Adrenal gland (tissue), 12 donors: ENCODE measurements around the gene MAN1A1. TPM values are rescaled to one million over a fixed set of nuclear protein-coding genes. Genes with fewer than 3 reads are reported as not detected.

ENCODE experiments used
- DNase-seq, 7 donors: peaks; one replicate each; pipeline ENCODE4 v3.0.0-alpha.2; 2019 to 2020
- H3K27ac ChIP-seq, 5 donors: fragments of 200-600 bp; sonication (generic) in 4 of 5; 1 replicate in 3 of 5; 2 replicates in 2 of 5; pipeline versions ENCODE4 v1.5.1 to v1.8.0; 2016 to 2020; ENCODE audit warnings: mild to moderate bottlenecking in 1 of 5
- H3K27me3 ChIP-seq: fragments of 200-600 bp; 2 replicates; pipeline ENCODE4 v1.8.0; 2021
- H3K36me3 ChIP-seq, 2 donors: fragments of 200-600 bp; replicated peaks in 1 of 2; 1 replicate in 1 of 2; 2 replicates in 1 of 2; pipeline versions ENCODE4 v1.5.1 to v1.8.0; 2018 to 2022
- H3K4me1 ChIP-seq, 2 donors: fragments of 200-600 bp; replicated peaks in 1 of 2; 1 replicate in 1 of 2; 2 replicates in 1 of 2; pipeline versions ENCODE4 v1.5.1 to v1.8.0; 2018 to 2021
- H3K4me3 ChIP-seq, 4 donors: fragments of 200-600 bp; sonication (generic) in 3 of 4; one replicate each; pipeline ENCODE4 v1.5.1; 2016 to 2018
- H3K9me3 ChIP-seq, 3 donors: fragments of 200-600 bp; sonication (generic) in 1 of 3; replicated peaks in 1 of 3; 1 replicate in 2 of 3; 2 replicates in 1 of 3; pipeline versions ENCODE4 v1.5.1 to v1.8.0; 2016 to 2021
- POLR2A ChIP-seq, 2 donors: fragments of 450-650 bp; IDR thresholded peaks; one replicate each; pipeline ENCODE4 v1.6.1; 2017; ENCODE audit warnings: antibody characterized with exemption in 2 of 2, mild to moderate bottlenecking in 2 of 2, moderate library complexity in 1 of 2
- WGBS, 4 donors: extraction: QIAGEN DNeasy Blood & Tissue Kit in 2 of 4; methylation state at CpG; one replicate each; pipeline versions ENCODE4 v1.1.5 to v1.1.7; 2013 to 2017; 5-methylcytosine and 5-hydroxymethylcytosine counted together
- intact Hi-C, 2 donors: fragments of 100-400 bp; cut with DNase I; formaldehyde crosslinking; loops; one replicate each; pipeline versions ENCODE4 v1.14.1 to v1.15.0; 2022 to 2023
- polyA plus RNA-seq, 3 donors: library from polyadenylated mRNA; stranded (reverse); fragments of 200-250 nt in 2 of 3; fragments of 350-450 nt in 1 of 3; fragmentation: Illumina TruSeq in 1 of 3; extraction: RNeasy Lipid Tissue Mini Kit (QIAGEN cat#74804) in 1 of 3; gene quantifications; one replicate each; pipeline ENCODE4 v1.2.3, GENCODE V29; 2013 to 2014
- total RNA-seq, 9 donors: library from RNA; depleted of rRNA in 4 of 9; stranded (reverse); fragments of >200 nt in 4 of 9; fragments of 120-200 nt in 1 of 9; fragmentation: NEBNext Ultra II Directional in 1 of 9; extraction: Animal tissue kit (Norgen Biotek cat#: 25700) in 1 of 9; gene quantifications; one replicate each; pipeline versions ENCODE4 v1.1.0 to v1.2.4, GENCODE V29; 2013 to 2023
- TF ChIP-seq, protein P1 (sequence below), 6 experiments: fragments of 450-650 bp in 4 of 6; fragments of 200-600 bp in 2 of 6; sonication (generic) in 1 of 6; IDR thresholded peaks; 1 replicate in 5 of 6; 2 replicates in 1 of 6; pipeline versions ENCODE4 v1.5.1 to v1.8.0; 2016 to 2021; ENCODE audit warnings: antibody characterized with exemption in 6 of 6, mild to moderate bottlenecking in 2 of 6, moderate library complexity in 1 of 6
- donor health status: healthy with polysubstance abuse.
- donor health status: Bipolar disorder and iron deficiency.
- donor health status: DM: yes; HTN: yes; CAD: no.
- donor health status: DM: no; HTN: no; CAD: no.
- donor health status: DM: no; HTN: no; CAD: no.
- donor health status: DM: yes; HTN: yes; CAD: no.

MAN1A1 gene
- total and polyA plus RNA-seq, 12 donors = 11.1 to 178 (median 108) TPM

- Histone ChIP-seq H3K4me1 (peaks cover 6 to 13% of the 10 kb centered on the region in 2 donors), H3K36me3 (no peaks in the 10 kb centered on the region), H3K9me3 (no peaks in the 10 kb centered on the region), H3K27ac (no peak overlapping the region), H3K27me3 (no peaks in the 10 kb centered on the region), H3K4me3 (no peak overlapping the region)
- TF ChIP-seq, protein P1, sequence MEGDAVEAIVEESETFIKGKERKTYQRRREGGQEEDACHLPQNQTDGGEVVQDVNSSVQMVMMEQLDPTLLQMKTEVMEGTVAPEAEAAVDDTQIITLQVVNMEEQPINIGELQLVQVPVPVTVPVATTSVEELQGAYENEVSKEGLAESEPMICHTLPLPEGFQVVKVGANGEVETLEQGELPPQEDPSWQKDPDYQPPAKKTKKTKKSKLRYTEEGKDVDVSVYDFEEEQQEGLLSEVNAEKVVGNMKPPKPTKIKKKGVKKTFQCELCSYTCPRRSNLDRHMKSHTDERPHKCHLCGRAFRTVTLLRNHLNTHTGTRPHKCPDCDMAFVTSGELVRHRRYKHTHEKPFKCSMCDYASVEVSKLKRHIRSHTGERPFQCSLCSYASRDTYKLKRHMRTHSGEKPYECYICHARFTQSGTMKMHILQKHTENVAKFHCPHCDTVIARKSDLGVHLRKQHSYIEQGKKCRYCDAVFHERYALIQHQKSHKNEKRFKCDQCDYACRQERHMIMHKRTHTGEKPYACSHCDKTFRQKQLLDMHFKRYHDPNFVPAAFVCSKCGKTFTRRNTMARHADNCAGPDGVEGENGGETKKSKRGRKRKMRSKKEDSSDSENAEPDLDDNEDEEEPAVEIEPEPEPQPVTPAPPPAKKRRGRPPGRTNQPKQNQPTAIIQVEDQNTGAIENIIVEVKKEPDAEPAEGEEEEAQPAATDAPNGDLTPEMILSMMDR (IDR thresholded peaks at IDR 0.05) = no peak
- TF ChIP-seq POLR2A (IDR thresholded peaks at IDR 0.05) = no peak
- WGBS, 4 donors = 83 to 89% (median 87%) methylated on average over 2 of the region's 2 CpGs
- intact Hi-C loops = no loop called here
- no peak for DNase-seq
Observed at GRCh38 chr6:119134752-119135151, 214.8 kb downstream of the MAN1A1 start.

DNA sequence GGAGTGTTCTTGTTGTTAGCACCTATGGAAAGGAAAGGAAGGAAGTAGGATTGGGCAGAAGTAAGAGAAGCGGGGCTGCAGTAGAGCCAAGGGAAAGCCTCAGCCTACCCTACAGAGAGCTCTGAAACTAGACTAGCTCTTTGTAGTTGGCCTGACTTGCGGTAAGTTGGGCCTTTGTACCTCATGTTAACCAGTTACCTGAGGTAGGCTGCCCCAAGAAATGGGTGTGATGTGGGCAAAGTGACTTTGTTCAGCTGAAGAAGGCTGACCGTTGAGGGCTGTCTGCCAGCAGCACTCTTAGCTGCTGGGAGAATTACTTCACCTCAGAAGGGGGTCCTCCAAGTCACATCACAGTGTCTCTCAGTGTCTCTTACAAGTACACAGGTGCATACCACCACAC lies 216.2 kb downstream of the MAN1A1 start:
- 91 to 97% (median 95%) methylated on average over 3 of the region's 3 CpGs for WGBS, 4 donors
- Histone ChIP-seq H3K27ac (no peak overlapping the region), H3K27me3 (no peaks in the 10 kb centered on the region), H3K36me3 (no peaks in the 10 kb centered on the region), H3K4me3 (no peak overlapping the region), H3K4me1 (peaks cover 9 to 16% of the 10 kb centered on the region in 2 donors), H3K9me3 (no peaks in the 10 kb centered on the region)
- intact Hi-C loops = no loop called here
- TF ChIP-seq, protein P1 (IDR thresholded peaks at IDR 0.05) = no peak
- no peak for TF ChIP-seq POLR2A (IDR thresholded peaks at IDR 0.05)
- DNase-seq = no peak

- no peak for TF ChIP-seq POLR2A (IDR thresholded peaks at IDR 0.05)
- TF ChIP-seq, protein P1 (IDR thresholded peaks at IDR 0.05) = no peak
- H3K9me3 ChIP-seq = no peaks in the 10 kb centered on the region
- H3K36me3 ChIP-seq = no peaks in the 10 kb centered on the region
- H3K27ac ChIP-seq = no peak overlapping the region
- no peak for DNase-seq
- 84 to 89% (median 85%) methylated on average over 6 of the region's 6 CpGs for whole genome bisulfite sequencing, 4 donors
- H3K27me3 ChIP-seq = no peaks in the 10 kb centered on the region
- H3K4me3 ChIP-seq = no peak overlapping the region
- intact Hi-C loops = no loop called here
- peaks cover 5 to 8% of the 10 kb centered on the region in 2 donors for H3K4me1 ChIP-seq
Observed at GRCh38 chr6:119132261-119132981, 217.1 kb downstream of the MAN1A1 start.

DNA sequence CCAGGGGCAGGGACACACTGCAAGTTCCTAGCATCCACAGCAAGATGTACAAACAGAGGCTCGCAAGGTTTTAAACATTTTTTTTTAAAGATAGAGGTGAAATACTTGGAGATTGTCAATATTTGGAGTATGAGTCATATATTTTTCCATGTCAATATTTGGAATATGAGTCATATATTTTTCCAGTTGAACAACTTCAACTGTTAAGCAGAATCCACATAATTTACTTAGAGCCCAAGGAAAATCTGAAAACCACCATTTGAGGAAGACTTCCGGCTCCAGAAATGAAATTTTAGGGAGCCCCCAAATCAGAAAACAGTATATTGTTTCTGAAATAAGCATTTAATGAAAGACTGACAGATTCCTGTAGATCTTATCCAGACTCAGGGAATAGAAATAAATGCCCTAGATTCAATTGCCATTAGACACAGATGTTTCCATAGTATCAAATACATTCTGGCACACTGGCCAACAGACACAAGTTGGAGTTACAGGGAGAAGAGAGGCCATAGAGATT lies 219.5 kb downstream of the MAN1A1 start:
- 38 to 49% (median 42%) methylated on average over 2 of the region's 2 CpGs for WGBS, 4 donors

More for the DNA sequence above, 219.5 kb downstream of the MAN1A1 start:
- H3K4me3 ChIP-seq = no peak overlapping the region
- intact Hi-C loops = no loop called here
- H3K4me1 ChIP-seq = peaks cover 3 to 8% of the 10 kb centered on the region in 2 donors
- no peaks in the 10 kb centered on the region for H3K9me3 ChIP-seq
- no peak overlapping the region for H3K27ac ChIP-seq
- no peak for DNase-seq
- TF ChIP-seq, protein P1 (IDR thresholded peaks at IDR 0.05) = no peak
- TF ChIP-seq POLR2A (IDR thresholded peaks at IDR 0.05) = no peak
- H3K36me3 ChIP-seq = no peaks in the 10 kb centered on the region
- H3K27me3 ChIP-seq = no peaks in the 10 kb centered on the region
